ENCODE measurements around the gene SLC25A5.
"Not testable (repeated sequence)": the region's sequence is repeated elsewhere in the genome, so short reads cannot be mapped to it uniquely, and the experiment has no call there.

SLC25A5 gene

DNA sequence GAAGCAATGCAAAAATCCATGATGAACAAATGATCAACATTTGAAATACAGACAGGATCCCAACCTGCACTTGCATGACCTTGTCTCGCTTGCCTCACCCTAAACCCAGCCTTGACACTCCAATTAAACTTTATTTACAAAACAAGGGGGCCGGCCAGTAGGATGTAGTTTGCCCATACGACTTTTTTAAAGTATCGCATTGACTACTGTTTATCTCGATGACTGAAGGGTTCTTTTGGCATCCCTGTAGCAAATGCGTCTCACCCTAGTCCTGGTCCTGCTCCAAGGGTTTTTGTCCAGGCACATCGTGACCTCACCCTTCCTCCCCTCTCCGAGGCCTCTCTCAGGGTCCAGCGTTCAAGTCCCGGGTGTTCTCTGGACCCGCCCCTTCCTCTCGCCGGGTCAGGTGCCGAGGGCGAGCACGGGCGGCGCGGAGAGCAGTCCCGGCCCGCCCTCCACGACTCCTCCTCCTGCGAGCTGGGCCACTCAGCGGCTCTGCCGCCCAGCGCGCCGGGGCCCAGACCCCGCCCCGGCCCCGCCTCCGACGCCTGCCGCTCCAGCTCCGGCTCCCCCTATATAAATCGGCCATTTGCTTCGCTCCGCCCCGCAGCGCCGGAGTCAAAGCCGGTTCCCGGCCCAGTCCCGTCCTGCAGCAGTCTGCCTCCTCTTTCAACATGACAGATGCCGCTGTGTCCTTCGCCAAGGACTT, at the start of gene SLC25A5:
SLC25A5 (plus strand) TSS at position 603 of the 709 bp plus-strand sequence; CDS start at position 675, 72 bp downstream.
- peak; percentile 85 to 94 (median 90) for DNase-seq

DNA sequence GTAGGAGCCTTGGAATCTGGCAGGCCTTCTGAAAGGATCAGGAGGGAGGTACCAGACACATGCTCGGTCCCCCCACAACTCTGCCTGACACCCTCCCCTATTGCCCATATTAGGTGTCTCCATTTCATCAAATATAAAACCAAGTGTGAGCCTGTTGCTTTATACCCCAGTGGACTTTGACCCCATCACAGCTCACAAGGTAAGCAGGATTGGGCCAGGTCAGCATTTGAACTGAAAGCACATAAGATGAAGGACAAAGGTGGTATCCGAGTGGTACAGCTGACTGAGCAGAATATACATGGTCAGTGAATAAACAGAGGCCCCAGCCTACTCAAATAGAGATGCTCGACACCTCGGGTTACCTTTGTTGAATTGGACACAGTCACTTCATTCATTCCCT, 49.1 kb upstream of the SLC25A5 start:
- DNase-seq = no peak

DNA sequence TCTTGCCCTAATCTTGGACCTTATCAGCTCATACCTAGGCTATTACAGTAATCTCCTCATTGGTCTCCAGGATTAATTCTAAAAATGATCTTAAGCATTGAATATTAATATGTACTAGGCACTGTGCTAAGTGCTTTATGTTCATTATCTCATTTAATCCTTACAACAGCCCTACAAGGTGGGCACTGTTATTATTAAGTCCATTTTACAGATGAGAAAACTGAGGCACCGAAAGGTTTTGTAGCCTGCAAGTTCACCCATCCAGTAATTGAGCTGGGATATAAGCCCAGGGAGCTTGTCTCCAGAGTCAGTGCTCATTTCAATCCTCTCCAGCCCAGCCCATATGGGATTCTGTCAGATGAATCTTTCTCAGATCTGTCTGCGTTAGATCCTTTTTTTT, 48.3 kb upstream of the SLC25A5 start:
- no peak for DNase-seq

DNA sequence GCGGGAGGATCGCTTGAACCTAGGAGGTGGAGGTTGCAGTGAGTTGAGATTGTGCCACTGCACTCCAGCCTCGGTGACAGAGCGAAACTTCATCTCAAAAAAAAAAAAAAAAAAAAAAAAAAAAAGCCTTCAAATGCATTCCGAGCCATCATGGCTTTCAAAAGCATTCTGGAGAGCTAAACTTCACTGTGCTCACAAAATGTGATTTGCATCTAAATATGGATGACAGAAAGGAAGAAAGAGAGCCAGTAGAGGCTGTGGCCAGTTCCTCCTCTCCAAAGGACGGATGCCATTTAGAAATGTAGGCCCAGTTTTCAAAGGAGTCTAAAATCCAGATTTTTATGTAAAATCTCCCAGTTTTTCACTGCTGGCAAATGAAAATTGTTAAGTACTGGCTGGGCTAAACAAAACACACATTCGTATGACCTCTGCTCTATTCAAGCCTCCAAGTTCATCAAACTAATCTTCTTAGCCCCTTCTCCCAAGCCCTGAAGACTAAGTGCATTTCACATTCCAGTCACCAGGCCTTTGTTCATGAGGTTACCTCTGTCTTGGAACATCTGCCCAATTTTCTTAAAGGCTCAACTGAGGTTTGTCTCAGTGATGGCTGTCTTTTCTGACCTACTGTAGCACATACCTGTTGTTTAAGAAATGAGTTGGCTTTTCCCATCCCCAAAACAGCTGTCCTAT, 47.1 kb upstream of the SLC25A5 start:
- DNase-seq = no peak

DNA sequence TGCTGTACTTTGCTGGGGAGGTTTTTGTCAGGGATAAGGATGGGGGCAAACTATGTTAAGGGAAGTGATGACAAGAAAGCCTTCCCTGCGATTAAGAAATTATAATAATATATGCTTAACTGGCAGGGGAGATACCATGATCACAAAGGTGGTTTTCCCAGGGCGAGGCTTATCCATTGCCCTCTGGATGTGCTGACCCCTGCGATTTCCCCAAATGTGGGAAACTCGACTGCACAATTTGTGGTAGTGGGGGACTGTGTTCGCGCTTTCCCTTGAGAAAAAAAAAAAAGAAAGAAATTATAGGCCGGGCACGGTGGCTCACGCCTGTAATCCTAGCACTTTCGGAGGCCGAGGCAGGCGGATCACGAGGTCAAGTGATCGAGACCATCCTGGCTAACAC, 44.6 kb upstream of the SLC25A5 start:
- no peak for DNase-seq

DNA sequence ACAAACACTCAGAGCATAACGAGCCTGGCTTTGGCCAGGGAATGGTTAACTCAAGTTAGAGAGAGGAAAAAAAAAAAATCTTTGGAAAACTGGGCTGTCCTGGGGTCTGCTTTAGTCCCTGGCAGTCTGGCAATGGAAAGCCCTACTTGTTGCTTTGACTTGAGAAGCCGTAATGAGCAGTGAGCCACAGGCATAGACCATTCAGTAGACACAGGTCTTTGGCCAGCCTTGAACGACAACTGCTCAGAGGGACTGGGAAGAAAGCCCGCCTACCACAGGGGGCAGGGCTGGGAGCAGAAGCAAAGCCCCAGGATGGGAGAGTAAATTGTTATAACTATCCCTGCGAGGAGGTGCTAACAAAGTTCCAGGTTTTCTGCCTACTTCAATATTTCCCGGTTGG, 43.2 kb upstream of the SLC25A5 start:
- no peak for DNase-seq

DNA sequence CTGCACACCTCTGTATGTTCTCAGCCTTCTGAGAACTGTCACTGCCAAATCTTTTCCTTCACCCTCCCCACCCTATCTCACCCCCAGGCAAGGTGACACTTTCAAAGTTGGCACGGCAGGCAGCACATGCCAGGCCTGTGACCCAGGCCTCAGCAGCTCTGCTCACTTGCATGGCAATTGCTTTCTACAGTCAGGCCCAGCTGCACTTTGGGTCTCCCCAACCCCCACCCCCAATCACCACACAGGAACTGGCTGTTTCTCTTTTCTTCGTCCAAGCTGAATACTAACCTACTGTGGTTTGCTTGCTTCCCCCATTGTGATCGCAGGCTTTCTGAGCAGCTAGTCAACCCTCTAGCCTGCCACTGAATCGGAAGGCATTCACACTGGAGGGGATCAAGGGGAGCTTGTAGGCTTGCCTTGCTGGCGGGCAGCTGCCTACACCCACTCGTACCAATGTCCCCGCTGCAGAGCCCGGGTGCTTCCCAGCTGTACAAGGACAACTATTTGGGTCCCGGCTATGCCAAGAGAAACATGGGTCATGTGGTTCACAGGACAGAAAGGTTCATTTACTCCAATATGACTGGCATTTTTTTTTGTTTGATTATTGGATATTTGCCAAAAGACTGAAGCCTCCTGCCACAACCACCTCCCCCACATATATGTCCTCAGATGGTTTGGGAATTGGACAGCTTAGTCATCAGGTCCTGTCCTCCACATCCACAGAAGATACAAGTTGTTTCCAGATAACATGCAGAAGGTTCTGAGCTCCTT, 41.0 kb upstream of the SLC25A5 start:
- DNase-seq = peak; percentile 10 to 20 (median 14)

DNA sequence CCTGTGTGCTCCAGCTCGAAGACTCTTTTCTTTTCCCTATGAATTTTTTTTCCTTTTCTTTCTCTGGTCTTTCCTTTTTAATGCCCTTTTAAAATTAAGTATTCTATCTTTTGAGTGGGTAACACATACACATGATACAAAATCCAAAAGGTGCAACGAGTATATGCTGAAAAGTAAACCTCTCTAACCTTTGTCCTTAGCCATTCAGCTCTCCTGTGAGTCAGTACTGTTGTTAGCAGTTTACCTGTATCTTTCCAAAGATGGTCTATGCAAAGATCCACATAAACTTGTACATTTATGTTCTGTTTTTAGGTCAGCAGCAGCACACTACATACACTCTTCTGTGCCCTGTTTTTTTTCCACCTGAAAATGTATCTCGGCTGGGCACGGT, 40.5 kb upstream of the SLC25A5 start:
- no peak for DNase-seq

DNA sequence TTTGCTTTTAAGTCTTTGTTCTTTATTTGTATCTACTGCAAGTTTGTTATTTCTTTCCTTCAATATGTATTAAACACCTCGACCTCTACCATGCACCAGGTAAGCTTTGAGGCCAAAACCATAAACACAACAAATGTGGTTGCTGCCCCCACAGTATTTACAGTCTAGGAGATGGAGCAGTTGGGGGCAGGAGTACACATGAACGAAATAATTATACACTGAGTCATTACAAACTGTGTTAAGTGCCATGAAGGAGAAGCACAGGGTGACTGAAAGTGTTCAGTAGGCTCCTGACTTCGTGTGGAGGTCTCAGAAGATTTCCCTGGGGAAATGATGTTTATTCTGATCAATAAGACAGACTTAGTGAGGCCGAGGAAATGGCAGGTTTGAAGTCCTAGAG, 38.8 kb upstream of the SLC25A5 start:
- no peak for DNase-seq

DNA sequence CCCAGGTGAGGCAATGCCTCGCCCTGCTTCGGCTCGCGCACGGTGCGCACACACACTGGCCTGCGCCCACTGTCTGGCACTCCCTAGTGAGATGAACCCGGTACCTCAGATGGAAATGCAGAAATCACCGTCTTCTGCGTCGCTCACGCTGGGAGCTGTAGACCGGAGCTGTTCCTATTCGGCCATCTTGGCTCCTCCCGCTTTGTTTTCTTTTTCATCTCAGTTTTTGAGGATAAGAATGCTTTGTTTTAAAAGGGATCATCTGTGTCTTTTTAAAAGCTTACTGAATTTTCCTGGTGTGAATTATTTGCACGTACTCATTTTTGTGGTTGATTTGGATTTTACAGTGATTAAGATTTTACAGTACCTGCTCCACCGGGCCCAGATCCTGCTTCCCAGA, 26.9 kb upstream of the SLC25A5 start:
- DNase-seq = not testable (repeated sequence)

DNA sequence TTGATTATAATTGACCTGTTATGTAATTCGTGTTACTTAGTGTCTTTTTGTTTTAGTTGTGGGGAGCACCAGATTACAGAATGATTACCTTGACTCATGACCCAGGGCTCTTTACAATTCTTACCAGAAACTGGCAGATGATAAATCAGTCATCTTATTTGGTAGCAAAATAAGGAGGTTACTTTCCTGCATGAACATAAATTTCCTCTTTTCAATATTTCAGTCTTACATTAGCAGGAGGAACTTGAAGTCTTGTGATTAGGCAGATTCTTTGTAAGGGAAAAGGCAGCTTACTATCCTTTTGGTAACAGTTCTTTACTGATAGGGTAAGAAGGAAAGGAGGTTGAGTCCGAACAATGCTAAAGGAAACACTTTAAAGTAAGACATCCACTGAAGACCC, 26.0 kb upstream of the SLC25A5 start:
- peak; percentile 18 to 47 (median 44) for DNase-seq

DNA sequence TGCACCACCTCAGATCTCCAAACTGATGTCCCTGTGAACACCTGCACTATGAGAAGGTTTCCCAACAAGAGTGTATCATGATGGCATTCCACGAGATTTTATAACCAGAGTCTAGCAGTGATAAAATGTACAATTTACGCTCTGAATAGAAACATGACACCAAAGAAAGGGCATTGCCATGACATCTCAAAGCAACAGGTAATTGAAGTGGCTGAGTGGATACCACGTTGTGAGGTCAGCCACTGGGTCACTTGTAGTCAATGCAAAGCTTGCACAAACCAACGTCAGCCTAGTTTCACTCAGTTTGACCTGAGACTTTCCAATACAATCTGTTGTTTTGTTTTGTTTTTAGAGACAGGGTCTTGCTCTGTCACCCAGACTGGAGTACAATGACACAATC, 15.0 kb upstream of the SLC25A5 start:
- no peak for DNase-seq

DNA sequence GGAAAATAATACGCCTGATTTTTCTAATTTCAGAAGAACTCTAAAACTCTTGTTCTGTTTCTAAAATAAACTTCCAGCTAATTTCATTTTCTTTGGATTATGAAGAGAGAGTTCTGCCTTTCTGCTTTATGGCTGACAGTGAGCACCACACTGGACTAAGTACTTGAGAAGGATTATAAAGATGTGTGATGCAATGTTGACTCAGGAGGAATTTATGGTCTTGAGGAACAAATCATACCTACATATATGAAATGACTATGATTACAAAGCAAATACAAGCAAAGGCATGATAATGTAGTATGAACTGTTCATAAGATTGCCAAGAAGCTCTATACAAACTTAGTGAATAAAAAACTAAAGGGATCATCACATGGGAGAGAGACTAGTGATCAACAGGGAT, 13.0 kb upstream of the SLC25A5 start:
- no peak for DNase-seq

DNA sequence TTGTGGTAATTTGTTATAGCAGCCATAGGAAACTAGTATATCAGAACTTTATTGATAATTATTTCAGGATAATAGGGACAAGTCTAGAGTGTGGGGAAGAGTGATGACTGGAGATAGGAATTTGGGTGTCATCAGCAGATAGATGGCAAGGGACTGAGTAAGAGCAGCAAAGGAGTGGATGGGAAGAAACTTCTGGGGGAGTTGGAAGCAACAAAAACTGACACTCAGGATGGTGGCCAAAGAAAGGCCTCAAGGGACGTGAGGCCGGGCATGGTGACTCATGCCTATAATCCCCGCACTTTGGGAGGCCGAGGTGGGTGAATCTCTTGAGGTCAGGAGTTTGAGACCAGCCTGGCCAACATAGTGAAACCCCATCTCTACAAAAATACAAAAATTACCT, 9.1 kb upstream of the SLC25A5 start:
- DNase-seq = no peak

DNA sequence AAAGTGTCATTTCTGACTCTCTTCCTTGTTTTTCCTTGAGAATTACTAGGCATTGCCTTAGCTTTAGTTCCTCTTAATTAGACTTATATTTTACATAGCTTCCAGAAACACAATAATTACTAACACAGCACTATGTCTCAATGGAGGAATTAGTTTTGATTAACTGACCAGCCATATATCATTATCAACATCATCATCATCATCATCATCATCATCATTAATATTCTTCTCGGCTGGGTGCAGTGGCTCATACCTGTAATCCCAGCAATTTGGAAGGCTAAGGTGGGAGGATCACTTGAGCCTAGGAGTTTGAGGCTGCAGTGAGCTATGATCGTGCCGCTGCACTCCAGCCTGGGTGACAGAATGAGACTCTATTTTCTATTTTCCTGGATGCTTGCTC, 2.7 kb upstream of the SLC25A5 start:
- no peak for DNase-seq

DNA sequence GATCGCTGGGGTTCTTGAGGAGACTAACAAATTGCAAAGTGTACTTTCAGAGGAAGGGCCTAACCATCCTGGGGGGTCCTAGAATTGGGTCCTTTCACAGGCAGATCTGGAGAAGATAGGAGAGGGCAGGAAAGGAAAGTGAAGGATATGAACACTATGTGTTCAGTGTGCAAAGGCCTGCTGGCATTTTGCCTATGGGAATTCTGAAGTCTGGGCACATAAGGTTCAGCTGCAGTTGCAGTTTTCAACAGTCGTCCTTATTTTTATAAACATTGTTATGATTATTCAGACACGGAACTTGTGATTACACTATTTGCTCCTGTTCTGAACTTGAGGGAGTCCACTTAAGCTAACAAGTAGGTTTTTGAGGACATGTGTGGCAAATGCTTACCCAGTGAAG, 1.3 kb upstream of the SLC25A5 start:
- DNase-seq = no peak

DNA sequence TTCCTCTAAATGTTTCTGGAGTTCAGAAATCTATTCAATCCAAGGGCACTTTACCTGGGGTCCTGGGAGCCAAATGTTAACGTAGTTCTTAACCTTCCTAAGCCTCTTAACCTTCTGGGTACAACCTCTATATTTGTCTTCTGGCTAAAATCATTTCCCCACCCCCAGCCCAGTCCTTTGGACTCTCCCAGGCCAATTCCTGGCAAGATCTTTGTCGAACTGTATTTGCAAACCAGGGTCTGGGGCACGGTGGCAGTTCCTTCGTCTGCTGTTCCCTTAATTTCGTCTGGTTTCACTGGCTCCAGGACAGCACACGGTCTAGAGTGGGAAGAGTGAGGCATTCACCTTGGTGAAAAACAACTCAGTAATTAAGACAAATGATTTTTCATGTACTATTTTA, 811 bp upstream of the SLC25A5 start:
- DNase-seq = no peak

DNA sequence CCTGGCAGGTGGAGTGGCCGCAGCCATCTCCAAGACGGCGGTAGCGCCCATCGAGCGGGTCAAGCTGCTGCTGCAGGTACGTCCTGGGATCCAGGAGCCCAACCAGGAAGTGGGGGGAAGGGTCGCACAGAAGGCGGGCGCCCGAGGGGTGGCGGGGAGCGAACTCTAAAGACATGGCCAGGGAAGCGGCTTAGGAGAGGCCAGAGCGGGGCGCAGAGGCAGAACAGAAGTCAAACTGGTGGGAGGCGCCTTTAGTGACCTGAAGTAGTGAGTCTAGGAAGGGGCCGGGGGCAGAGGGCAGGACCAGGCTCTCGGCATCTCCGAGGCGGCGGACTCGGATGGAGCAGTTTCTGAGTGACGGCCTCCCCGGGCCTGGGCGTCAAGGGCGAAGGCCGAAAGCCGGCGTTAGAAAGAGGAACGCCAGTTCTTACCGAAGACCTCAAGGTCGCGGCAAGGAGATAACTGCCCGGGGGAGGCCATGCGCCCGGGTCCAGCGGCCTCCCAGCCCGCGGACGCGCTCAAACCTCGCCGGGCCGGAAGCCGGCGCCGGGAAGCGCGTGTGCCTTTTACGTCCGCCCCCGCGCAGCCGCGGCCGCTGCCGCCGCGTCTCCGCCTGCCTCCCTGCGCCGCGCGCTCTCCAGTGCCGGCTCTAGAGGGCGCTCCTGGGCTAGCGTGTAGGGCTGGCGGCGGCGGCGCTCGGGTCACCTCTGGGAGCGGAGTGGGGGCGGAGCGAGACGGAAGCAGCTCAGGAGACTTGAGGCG, 488 bp downstream of the SLC25A5 start:
- DNase-seq = peak; percentile 91 to 95 (median 93)

DNA sequence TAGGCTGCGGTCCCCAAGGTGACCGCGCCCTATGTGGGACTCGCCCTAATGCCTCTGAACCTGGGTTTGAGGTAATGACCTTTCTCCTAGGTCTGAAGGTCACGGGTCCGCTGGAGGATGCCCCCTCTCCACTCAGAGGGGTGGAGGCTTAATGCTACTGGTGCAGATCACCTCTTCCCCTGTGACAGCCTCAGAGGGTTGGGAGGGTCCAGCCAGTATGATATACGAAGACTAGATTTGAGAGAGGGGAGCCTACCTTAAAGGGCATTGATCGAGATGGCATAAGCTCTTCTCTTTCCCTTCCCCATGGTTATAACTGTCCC, 1.0 kb downstream of the SLC25A5 start:
- no peak for DNase-seq

DNA sequence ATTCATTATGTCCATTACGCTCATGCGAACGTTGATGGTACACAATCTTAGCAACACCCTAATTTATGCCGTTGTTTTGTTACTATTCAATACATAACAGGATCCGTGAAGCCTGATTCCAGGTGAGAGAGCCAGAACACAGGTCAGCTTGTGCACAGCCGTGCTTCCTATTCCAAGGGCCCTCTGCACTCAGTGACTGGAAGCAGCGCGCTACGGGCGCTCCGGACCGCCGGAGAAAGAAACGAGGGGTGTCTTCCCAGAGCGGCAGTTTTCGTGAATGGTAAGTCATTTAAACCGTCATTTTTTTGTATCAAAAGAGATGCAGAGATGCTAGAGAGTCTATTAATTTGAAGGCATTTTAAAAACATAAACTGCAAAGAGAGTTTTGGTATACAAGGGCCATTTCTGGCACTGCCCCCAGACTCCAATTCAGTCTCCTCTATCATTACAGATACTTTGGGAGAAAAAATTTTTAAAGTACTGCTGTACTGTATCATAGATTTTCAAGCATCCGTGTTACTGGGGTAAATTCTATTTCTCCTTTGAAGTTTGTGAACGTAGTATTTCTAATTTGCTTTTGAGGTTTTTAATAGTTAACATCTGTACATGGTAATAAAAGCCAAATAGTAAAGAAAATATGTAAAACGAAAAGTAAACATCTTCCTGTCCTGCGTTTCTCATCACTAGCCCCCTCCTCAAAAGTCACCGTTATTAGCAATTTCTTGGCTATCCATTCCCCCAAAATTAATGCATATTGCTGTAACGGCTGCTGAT, 6.6 kb downstream of the SLC25A5 start:
- no peak for DNase-seq

DNA sequence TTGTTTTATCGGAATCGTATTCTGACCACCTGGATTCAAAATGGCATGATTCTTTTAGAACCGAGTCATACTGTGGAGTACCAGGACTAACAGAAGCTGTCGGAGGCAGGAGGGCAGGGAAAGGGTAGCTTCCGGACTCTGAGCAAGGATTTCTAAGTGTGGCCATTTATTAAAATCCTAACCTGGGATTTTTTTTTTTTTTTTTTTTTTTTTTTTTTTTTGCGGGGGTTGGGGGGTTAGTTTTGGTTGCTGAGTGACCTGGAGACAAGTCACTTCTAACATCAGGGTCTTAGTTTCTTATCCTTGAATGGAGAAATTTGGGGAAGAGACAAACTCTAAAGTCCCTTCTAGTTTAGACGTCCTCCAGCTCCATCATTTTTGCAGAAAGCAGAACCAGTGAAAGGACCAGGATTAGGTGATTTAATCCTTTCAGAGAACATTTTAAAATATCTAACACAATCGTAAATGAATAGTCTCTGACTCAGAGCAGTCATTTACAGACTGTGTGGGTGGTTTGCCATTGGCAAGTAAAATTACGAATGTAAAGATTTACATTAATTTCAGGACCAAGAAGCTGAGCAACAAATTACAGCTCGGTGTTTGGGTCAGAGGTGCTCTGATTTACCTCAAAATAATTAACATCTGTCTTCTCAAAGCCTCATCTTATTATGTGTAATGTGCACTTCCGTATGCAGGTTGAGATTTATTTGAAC, 7.3 kb downstream of the SLC25A5 start:
- DNase-seq = no peak

DNA sequence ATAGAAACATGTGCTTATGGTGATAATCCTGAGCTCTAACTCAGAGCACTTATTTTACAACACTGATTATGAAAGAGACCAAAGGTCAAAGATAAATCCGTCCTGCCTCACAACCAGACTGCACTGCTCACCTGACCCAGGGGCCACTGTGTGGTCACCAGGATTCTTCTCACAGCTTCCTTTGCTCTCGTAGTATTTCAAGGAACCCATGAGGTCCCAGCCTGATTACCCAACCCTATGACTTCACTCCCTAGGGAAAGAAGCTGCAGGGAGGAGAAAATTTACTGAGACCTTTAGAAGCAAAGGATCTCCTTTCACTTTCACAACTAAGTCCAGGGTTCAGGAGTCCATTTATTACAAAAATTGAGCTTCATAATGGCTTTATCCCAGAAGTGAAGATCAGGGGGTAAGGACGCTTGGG, 9.6 kb downstream of the SLC25A5 start:
- peak; percentile 53 to 68 (median 67) for DNase-seq
